Raji (cell line): ENCODE measurements around the gene CRIP2.
A peak's percentile ranks its signal among the peaks of the same experiment; 100 is the strongest.

Experiments
- POLR2A ChIP-seq: IDR thresholded peaks from 2 replicates; pipeline ENCODE4 v1.6.1; 2011; ENCODE audit warnings: low read depth, low read length, control low read depth; ENCODE audit not compliant: insufficient read depth

CRIP2 gene

GRCh38 chr14:105484069-105484996 lies 9.7 kb downstream of the CRIP2 start:
- no peak for TF ChIP-seq POLR2A

GRCh38 chr14:105484997-105485393 lies 10.4 kb downstream of the CRIP2 start:
- TF ChIP-seq POLR2A: peak; percentile 28; the same call in 1 of the 2 replicates

GRCh38 chr14:105485739-105486162 lies 11.1 kb downstream of the CRIP2 start:
- TF ChIP-seq POLR2A: no peak

GRCh38 chr14:105486163-105486973 lies 11.7 kb downstream of the CRIP2 start, which contains the start of gene CRIP1:
Gene CRIP1, plus strand, starts transcription at chr14:105486886. Its CDS starts 374 bp downstream, at chr14:105487260.
- TF ChIP-seq POLR2A: no peak; the same call in 1 of the 2 replicates

GRCh38 chr14:105486974-105487448 lies 12.4 kb downstream of the CRIP2 start:
- peak; percentile 68 for TF ChIP-seq POLR2A

- TF ChIP-seq POLR2A: no peak
Measured at GRCh38 chr14:105487449-105487985, 12.9 kb downstream of the CRIP2 start.

GRCh38 chr14:105487986-105488777 lies 13.6 kb downstream of the CRIP2 start:
- TF ChIP-seq POLR2A: no peak

GRCh38 chr14:105488781-105489541 lies 14.3 kb downstream of the CRIP2 start:
- TF ChIP-seq POLR2A: 0 out of 2 replicates have a peak, but pooled peaks have one; percentile 24

- peak; percentile 65 for TF ChIP-seq POLR2A
Measured at GRCh38 chr14:105489542-105490266, 15.1 kb downstream of the CRIP2 start.

- peak; percentile 33; the same call in 1 of the 2 replicates for TF ChIP-seq POLR2A
Measured at GRCh38 chr14:105490267-105490571, 15.6 kb downstream of the CRIP2 start.

- TF ChIP-seq POLR2A: peak; percentile 58
Measured at GRCh38 chr14:105490572-105491365, 16.1 kb downstream of the CRIP2 start, which contains the start of gene TEDC1. Gene TEDC1, plus strand, starts transcription at chr14:105491246. Its CDS starts 130 bp downstream, at chr14:105491376.

- peak; percentile 48; the same call in 1 of the 2 replicates for TF ChIP-seq POLR2A
Measured at GRCh38 chr14:105491366-105491973, 16.8 kb downstream of the CRIP2 start.
